Thoracic aorta (tissue), 2 donors: Measurements from ENCODE around the gene CFDP1. TPM values are rescaled to one million over a fixed set of nuclear protein-coding genes. Genes with fewer than 3 reads are reported as not detected.

Experiments used
- ATAC-seq: fragments of 150-250 bp; one replicate; pipeline ENCODE4 v1.8.0; 2017; ENCODE audit warnings: low read depth; ENCODE audit not compliant: insufficient number of reproducible peaks, low FRiP score
- DNase-seq: peaks from one replicate; pipeline ENCODE4 v3.0.0-alpha.2; 2020; ENCODE audit warnings: low spot score
- H3K27ac ChIP-seq, 2 donors: fragments of 200-600 bp; sonication (generic); 1 replicate in 1 of 2; 2 replicates in 1 of 2; pipeline ENCODE4 v1.5.1; 2016; ENCODE audit warnings: mild to moderate bottlenecking in 2 of 2, moderate library complexity in 2 of 2
- H3K27me3 ChIP-seq: fragments of 200-600 bp; sonication (generic); replicated peaks from 2 replicates; pipeline ENCODE4 v1.6.0; 2016; ENCODE audit warnings: mild to moderate bottlenecking; ENCODE audit not compliant: insufficient read depth
- H3K36me3 ChIP-seq: fragments of 200-600 bp; sonication (generic); one replicate; pipeline ENCODE4 v1.5.1; 2016
- H3K4me1 ChIP-seq, 2 donors: fragments of 200-600 bp; sonication (generic); 1 replicate in 1 of 2; 2 replicates in 1 of 2; pipeline versions ENCODE4 v1.5.1 to v1.6.0; 2016; ENCODE audit warnings: low read depth in 2 of 2, mild to moderate bottlenecking in 1 of 2; ENCODE audit not compliant: control insufficient read depth in 1 of 2
- H3K4me3 ChIP-seq: fragments of 200-600 bp; sonication (generic); 2 replicates; pipeline ENCODE4 v1.5.1; 2016; ENCODE audit warnings: mild to moderate bottlenecking
- H3K9me3 ChIP-seq: fragments of 200-600 bp; sonication (generic); 2 replicates; pipeline ENCODE4 v1.5.1; 2016
- CTCF ChIP-seq: fragments of 200-600 bp; sonication (generic); IDR thresholded peaks from one replicate; pipeline ENCODE4 v1.5.1; 2019; ENCODE audit warnings: antibody characterized with exemption
- total RNA-seq, 2 donors: library from RNA; depleted of rRNA; stranded (reverse); fragments of >200 nt; gene quantifications; one replicate each; pipeline versions ENCODE4 v1.1.0 to v1.2.3, GENCODE V29; 2016

Gene CFDP1
- total RNA-seq, 2 donors from 2014 or later: 31.1 to 84.7 TPM

- DNase-seq (no peak), ATAC-seq (no peak)
- TF ChIP-seq CTCF: no peak
- Histone ChIP-seq H3K36me3 (no peaks in the 10 kb centered on the region), H3K27me3 (no peaks in the 10 kb centered on the region), H3K4me1 (no peaks in the 10 kb centered on the region), H3K4me3 (no peak overlapping the region), H3K27ac (no peak overlapping the region), H3K9me3 (no peaks in the 10 kb centered on the region)
Measured at GRCh38 chr16:75478480-75479345, 45.4 kb upstream of the CFDP1 start.

GRCh38 chr16:75477680-75478473, 44.6 kb upstream of the CFDP1 start:
- no peaks in the 10 kb centered on the region for H3K4me1 ChIP-seq
- DNase-seq (no peak), ATAC-seq (no peak)
- no peak overlapping the region for H3K4me3 ChIP-seq
- TF ChIP-seq CTCF: no peak
- H3K36me3 ChIP-seq: no peaks in the 10 kb centered on the region
- H3K27me3 ChIP-seq: no peaks in the 10 kb centered on the region
- H3K27ac ChIP-seq: no peak overlapping the region
- no peaks in the 10 kb centered on the region for H3K9me3 ChIP-seq

GRCh38 chr16:75476817-75477216, 43.5 kb upstream of the CFDP1 start:
- no peak for ATAC-seq
- no peak overlapping the region for H3K27ac ChIP-seq
- no peaks in the 10 kb centered on the region for H3K9me3 ChIP-seq
- H3K27me3 ChIP-seq: no peaks in the 10 kb centered on the region
- H3K4me1 ChIP-seq: no peaks in the 10 kb centered on the region
- H3K36me3 ChIP-seq: no peaks in the 10 kb centered on the region
- H3K4me3 ChIP-seq: no peak overlapping the region
- no peak for DNase-seq
- no peak for TF ChIP-seq CTCF

- H3K27me3 ChIP-seq: no peaks in the 10 kb centered on the region
- H3K4me3 ChIP-seq: no peak overlapping the region
- DNase-seq: no peak
- H3K27ac ChIP-seq: no peak overlapping the region
- no peaks in the 10 kb centered on the region for H3K4me1 ChIP-seq
- no peaks in the 10 kb centered on the region for H3K36me3 ChIP-seq
- ATAC-seq: no peak
- H3K9me3 ChIP-seq: no peaks in the 10 kb centered on the region
- no peak for TF ChIP-seq CTCF
Measured at GRCh38 chr16:75475420-75475847, 42.1 kb upstream of the CFDP1 start.
